ENCODE measurements around the gene IPO4. TPM values are rescaled to one million over a fixed set of nuclear protein-coding genes. Genes with fewer than 3 reads are reported as not detected.
"Not testable (repeated sequence)": the region's sequence is repeated elsewhere in the genome, so short reads cannot be mapped to it uniquely, and the experiment has no call there.

Gene IPO4
- total and polyA plus RNA-seq, 4 donors: 13.6 to 32.9 (median 23.0) TPM

DNA sequence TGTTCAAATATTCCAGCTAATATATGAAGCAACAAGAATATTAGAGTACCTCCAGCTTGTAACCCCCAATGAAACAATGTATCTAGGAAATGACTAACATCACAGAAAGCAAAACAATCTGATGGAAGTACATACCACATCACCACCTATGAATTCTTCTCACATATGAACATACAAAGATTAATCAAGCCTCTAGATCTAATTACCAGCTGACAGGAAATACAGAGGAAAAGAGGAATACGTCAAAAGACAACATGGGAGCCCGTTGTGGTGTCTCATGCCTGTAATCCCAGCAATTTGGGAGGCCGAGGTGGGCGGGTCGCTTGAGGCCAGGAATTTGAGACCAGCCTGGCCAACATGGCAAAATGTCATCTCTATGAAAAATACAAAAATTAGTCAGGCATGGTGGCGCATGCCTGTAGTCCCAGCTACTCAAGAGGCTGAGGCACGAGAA lies 36.0 kb upstream of the IPO4 start:
- Histone ChIP-seq H3K27ac (ENCODE audit: low read depth in 1 of 2, low read length in 2 of 2) (no peak overlapping the region), H3K4me3 (ENCODE audit: low read depth in 1 of 3, low read length in 3 of 3) (no peak overlapping the region), H3K27me3 (ENCODE audit: control insufficient read depth in 4 of 4, insufficient read depth in 4 of 4, low read length in 3 of 4) (no peaks in the 10 kb centered on the region), H3K9me3 (ENCODE audit: control insufficient read depth in 4 of 4, low read length in 3 of 4) (no peaks in the 10 kb centered on the region), H3K36me3 (ENCODE audit: control insufficient read depth in 4 of 4, insufficient read depth in 3 of 4, low read depth in 1 of 4, low read length in 3 of 4) (peaks cover 0 to 4% (median 2%) of the 10 kb centered on the region in 4 donors), H3K9ac (ENCODE audit: low read depth in 1 of 2, low read length in 2 of 2) (no peak overlapping the region), H3K4me1 (ENCODE audit: control insufficient read depth in 4 of 4, insufficient read depth in 4 of 4, low read length in 3 of 4) (peaks cover 0 to 5% (median 4%) of the 10 kb centered on the region in 4 donors)
- 95% methylated on average over 7 of the region's 7 CpGs for WGBS
- no peak for DNase-seq (ENCODE audit: low spot score)
- no peak for TF ChIP-seq JUND (IDR thresholded peaks at IDR 0.05)
- no peak for TF ChIP-seq FOXA1 (IDR thresholded peaks at IDR 0.05)
- TF ChIP-seq SP1 (IDR thresholded peaks at IDR 0.05): no peak
- TF ChIP-seq YY1 (IDR thresholded peaks at IDR 0.05): no peak

DNA sequence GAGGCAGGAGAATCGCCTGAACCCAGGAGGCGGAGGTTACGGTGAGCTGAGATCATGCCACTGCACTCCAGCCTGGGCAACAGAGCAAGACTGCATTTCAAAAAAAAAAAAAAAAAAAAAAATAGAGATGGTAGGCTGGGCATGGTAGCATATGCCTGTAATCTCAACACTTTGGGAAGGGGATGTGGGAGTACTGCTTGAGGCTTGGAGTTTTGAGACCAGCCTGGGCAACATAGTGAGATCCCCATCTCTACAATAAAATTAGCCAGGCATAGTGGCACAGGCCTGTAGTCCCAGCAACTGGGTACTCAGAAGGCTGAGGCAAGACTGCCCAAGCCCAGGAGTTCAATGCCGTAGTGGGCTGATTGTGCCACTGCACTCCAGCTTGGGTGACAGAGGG lies 34.4 kb upstream of the IPO4 start:
- not testable (repeated sequence) for DNase-seq (ENCODE audit: low spot score); H3K27me3 ChIP-seq (ENCODE audit: control insufficient read depth in 4 of 4, insufficient read depth in 4 of 4, low read length in 3 of 4); H3K27ac ChIP-seq (ENCODE audit: low read depth in 1 of 2, low read length in 2 of 2); H3K36me3 ChIP-seq (ENCODE audit: control insufficient read depth in 4 of 4, insufficient read depth in 3 of 4, low read depth in 1 of 4, low read length in 3 of 4); H3K4me1 ChIP-seq (ENCODE audit: control insufficient read depth in 4 of 4, insufficient read depth in 4 of 4, low read length in 3 of 4); H3K4me3 ChIP-seq (ENCODE audit: low read depth in 1 of 3, low read length in 3 of 3); H3K9me3 ChIP-seq (ENCODE audit: control insufficient read depth in 4 of 4, low read length in 3 of 4); H3K9ac ChIP-seq (ENCODE audit: low read depth in 1 of 2, low read length in 2 of 2)
- 99% methylated on average over 4 of the region's 4 CpGs for WGBS

DNA sequence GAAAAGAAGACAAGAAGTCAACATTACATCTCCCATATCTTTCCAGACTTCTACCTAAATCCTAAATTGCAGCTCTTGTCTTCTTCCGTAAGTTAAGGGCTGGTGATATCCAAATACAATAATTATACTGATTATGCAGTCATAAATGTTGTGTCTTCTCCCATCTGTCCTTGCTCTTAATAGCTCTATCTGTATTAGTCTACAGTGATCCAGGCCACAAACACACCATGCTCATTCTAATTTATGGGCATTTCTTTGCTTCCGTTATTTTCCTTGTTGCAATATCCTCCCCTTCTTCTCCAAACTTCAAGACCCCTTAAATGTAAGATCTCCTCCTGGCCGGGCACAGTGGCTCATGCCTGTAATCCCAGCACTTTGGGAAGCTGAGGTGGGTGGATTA lies 30.9 kb upstream of the IPO4 start:
- TF ChIP-seq RXRA (IDR thresholded peaks at IDR 0.05) (no peak), FOXA1 (IDR thresholded peaks at IDR 0.05) (no peak), SP1 (IDR thresholded peaks at IDR 0.05) (no peak)
- no peak overlapping the region for H3K9ac ChIP-seq (ENCODE audit: low read depth in 1 of 2, low read length in 2 of 2)
- H3K4me1 ChIP-seq (ENCODE audit: control insufficient read depth in 4 of 4, insufficient read depth in 4 of 4, low read length in 3 of 4): peaks cover 0 to 12% (median 6%) of the 10 kb centered on the region in 4 donors
- H3K9me3 ChIP-seq (ENCODE audit: control insufficient read depth in 4 of 4, low read length in 3 of 4): no peaks in the 10 kb centered on the region
- no peaks in the 10 kb centered on the region for H3K27me3 ChIP-seq (ENCODE audit: control insufficient read depth in 4 of 4, insufficient read depth in 4 of 4, low read length in 3 of 4)
- no peak overlapping the region for H3K27ac ChIP-seq (ENCODE audit: low read depth in 1 of 2, low read length in 2 of 2)
- no peak for DNase-seq (ENCODE audit: low spot score)
- H3K4me3 ChIP-seq (ENCODE audit: low read depth in 1 of 3, low read length in 3 of 3): no peak overlapping the region
- 63% methylated on average over 3 of the region's 3 CpGs for WGBS
- peaks cover 0 to 5% (median under 1%) of the 10 kb centered on the region in 4 donors for H3K36me3 ChIP-seq (ENCODE audit: control insufficient read depth in 4 of 4, insufficient read depth in 3 of 4, low read depth in 1 of 4, low read length in 3 of 4)

DNA sequence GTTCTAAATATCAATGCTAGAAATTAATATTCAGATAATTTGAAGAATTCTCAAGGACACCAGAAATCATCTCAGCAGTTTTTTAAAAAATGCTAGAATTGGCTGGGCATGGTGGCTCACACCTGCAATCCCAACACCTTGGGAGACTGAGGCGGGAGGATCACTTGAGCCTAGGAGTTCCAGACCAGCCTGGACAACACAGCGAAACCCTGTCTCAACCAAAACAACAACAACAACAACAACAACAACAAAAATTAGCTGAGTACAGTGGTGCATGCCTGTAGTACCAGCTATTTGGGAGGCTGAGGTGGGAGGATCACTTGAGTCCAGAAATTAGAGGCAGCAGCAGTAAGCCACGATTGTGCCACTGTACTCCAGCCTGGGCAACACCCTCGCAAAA lies 30.5 kb upstream of the IPO4 start:
- peaks cover 0 to 14% (median 6%) of the 10 kb centered on the region in 4 donors for H3K4me1 ChIP-seq (ENCODE audit: control insufficient read depth in 4 of 4, insufficient read depth in 4 of 4, low read length in 3 of 4)
- no peak overlapping the region for H3K27ac ChIP-seq (ENCODE audit: low read depth in 1 of 2, low read length in 2 of 2)
- DNase-seq (ENCODE audit: low spot score): no peak
- H3K9ac ChIP-seq (ENCODE audit: low read depth in 1 of 2, low read length in 2 of 2): no peak overlapping the region
- no peak overlapping the region for H3K4me3 ChIP-seq (ENCODE audit: low read depth in 1 of 3, low read length in 3 of 3)
- H3K9me3 ChIP-seq (ENCODE audit: control insufficient read depth in 4 of 4, low read length in 3 of 4): no peaks in the 10 kb centered on the region
- no peaks in the 10 kb centered on the region for H3K27me3 ChIP-seq (ENCODE audit: control insufficient read depth in 4 of 4, insufficient read depth in 4 of 4, low read length in 3 of 4)
- WGBS: 94% methylated on average over 4 of the region's 4 CpGs
- peaks cover 0 to 5% (median under 1%) of the 10 kb centered on the region in 4 donors for H3K36me3 ChIP-seq (ENCODE audit: control insufficient read depth in 4 of 4, insufficient read depth in 3 of 4, low read depth in 1 of 4, low read length in 3 of 4)
- TF ChIP-seq EGR1 (IDR thresholded peaks at IDR 0.05; ENCODE audit: low read depth in 2 of 2) (no peak), TAF1 (conservative IDR thresholded peaks at IDR 0.05) (no peak), NR2F2 (IDR thresholded peaks at IDR 0.05) (no peak), FOXA2 (IDR thresholded peaks at IDR 0.05) (no peak), RAD21 (IDR thresholded peaks at IDR 0.05) (no peak), RXRA (IDR thresholded peaks at IDR 0.05) (no peak), SP1 (IDR thresholded peaks at IDR 0.05) (no peak), FOXA1 (IDR thresholded peaks at IDR 0.05) (no peak), HNF4G (IDR thresholded peaks at IDR 0.05) (no peak), HNF4A (conservative IDR thresholded peaks at IDR 0.05) (no peak), YY1 (IDR thresholded peaks at IDR 0.05) (no peak), JUND (IDR thresholded peaks at IDR 0.05) (no peak), GABPA (IDR thresholded peaks at IDR 0.05 in 1 of 2, conservative IDR thresholded peaks at IDR 0.05 in 1 of 2) (no peak)
- TF ChIP-seq, protein P1, sequence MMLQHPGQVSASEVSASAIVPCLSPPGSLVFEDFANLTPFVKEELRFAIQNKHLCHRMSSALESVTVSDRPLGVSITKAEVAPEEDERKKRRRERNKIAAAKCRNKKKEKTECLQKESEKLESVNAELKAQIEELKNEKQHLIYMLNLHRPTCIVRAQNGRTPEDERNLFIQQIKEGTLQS (IDR thresholded peaks at IDR 0.05): no peak
- TF ChIP-seq, protein P2, sequence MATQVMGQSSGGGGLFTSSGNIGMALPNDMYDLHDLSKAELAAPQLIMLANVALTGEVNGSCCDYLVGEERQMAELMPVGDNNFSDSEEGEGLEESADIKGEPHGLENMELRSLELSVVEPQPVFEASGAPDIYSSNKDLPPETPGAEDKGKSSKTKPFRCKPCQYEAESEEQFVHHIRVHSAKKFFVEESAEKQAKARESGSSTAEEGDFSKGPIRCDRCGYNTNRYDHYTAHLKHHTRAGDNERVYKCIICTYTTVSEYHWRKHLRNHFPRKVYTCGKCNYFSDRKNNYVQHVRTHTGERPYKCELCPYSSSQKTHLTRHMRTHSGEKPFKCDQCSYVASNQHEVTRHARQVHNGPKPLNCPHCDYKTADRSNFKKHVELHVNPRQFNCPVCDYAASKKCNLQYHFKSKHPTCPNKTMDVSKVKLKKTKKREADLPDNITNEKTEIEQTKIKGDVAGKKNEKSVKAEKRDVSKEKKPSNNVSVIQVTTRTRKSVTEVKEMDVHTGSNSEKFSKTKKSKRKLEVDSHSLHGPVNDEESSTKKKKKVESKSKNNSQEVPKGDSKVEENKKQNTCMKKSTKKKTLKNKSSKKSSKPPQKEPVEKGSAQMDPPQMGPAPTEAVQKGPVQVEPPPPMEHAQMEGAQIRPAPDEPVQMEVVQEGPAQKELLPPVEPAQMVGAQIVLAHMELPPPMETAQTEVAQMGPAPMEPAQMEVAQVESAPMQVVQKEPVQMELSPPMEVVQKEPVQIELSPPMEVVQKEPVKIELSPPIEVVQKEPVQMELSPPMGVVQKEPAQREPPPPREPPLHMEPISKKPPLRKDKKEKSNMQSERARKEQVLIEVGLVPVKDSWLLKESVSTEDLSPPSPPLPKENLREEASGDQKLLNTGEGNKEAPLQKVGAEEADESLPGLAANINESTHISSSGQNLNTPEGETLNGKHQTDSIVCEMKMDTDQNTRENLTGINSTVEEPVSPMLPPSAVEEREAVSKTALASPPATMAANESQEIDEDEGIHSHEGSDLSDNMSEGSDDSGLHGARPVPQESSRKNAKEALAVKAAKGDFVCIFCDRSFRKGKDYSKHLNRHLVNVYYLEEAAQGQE (IDR thresholded peaks at IDR 0.05): no peak
- TF ChIP-seq, protein P3, sequence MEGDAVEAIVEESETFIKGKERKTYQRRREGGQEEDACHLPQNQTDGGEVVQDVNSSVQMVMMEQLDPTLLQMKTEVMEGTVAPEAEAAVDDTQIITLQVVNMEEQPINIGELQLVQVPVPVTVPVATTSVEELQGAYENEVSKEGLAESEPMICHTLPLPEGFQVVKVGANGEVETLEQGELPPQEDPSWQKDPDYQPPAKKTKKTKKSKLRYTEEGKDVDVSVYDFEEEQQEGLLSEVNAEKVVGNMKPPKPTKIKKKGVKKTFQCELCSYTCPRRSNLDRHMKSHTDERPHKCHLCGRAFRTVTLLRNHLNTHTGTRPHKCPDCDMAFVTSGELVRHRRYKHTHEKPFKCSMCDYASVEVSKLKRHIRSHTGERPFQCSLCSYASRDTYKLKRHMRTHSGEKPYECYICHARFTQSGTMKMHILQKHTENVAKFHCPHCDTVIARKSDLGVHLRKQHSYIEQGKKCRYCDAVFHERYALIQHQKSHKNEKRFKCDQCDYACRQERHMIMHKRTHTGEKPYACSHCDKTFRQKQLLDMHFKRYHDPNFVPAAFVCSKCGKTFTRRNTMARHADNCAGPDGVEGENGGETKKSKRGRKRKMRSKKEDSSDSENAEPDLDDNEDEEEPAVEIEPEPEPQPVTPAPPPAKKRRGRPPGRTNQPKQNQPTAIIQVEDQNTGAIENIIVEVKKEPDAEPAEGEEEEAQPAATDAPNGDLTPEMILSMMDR (IDR thresholded peaks at IDR 0.05; ENCODE audit: low read depth, low read length, missing input control): no peak
- TF ChIP-seq, protein P4, sequence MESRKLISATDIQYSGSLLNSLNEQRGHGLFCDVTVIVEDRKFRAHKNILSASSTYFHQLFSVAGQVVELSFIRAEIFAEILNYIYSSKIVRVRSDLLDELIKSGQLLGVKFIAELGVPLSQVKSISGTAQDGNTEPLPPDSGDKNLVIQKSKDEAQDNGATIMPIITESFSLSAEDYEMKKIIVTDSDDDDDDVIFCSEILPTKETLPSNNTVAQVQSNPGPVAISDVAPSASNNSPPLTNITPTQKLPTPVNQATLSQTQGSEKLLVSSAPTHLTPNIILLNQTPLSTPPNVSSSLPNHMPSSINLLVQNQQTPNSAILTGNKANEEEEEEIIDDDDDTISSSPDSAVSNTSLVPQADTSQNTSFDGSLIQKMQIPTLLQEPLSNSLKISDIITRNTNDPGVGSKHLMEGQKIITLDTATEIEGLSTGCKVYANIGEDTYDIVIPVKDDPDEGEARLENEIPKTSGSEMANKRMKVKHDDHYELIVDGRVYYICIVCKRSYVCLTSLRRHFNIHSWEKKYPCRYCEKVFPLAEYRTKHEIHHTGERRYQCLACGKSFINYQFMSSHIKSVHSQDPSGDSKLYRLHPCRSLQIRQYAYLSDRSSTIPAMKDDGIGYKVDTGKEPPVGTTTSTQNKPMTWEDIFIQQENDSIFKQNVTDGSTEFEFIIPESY (IDR thresholded peaks at IDR 0.05): no peak

All from liver (tissue), 9 donors.